Measurements from ENCODE around the gene MED15.
A peak's percentile ranks its signal among the peaks of the same experiment; 100 is the strongest.
"Not testable (repeated sequence)": the region's sequence is repeated elsewhere in the genome, so short reads cannot be mapped to it uniquely, and the experiment has no call there.

MED15 gene

DNA sequence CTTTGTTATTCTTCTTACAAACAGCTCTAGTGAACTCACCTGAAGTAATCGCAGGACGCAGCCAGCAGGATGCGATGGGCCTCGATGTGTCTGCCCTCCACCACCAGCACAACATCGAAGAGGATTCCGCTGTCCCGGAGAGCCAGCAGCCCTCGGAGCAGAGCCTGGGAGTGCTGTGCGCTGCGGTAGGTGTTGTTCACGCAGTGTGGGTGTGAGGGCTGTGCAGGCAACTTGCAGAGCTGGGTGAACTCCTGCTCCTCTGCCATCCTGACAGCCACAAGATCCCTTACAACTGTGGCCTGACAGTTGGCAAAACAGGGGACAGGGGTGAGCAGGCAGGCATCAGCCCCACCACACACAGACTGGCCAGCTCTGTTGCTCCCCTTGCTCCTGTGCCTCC, 18.5 kb upstream of the MED15 start:
- Mint-ChIP-seq H3K4me3 (no peak overlapping the region), H3K27me3 (no peaks in the 10 kb centered on the region), H3K27ac (ENCODE audit: low read depth) (no peak overlapping the region), H3K36me3 (ENCODE audit: insufficient read depth) (peaks cover 10% of the 10 kb centered on the region), H3K4me1 (peaks cover 65% of the 10 kb centered on the region), H3K9me3 (no peaks in the 10 kb centered on the region)
- DNase-seq (ENCODE audit: low spot score in 2 of 2) (no peak), ATAC-seq (replicated peaks; ENCODE audit: extremely low read depth, poor library complexity, severe bottlenecking) (no peak)

DNA sequence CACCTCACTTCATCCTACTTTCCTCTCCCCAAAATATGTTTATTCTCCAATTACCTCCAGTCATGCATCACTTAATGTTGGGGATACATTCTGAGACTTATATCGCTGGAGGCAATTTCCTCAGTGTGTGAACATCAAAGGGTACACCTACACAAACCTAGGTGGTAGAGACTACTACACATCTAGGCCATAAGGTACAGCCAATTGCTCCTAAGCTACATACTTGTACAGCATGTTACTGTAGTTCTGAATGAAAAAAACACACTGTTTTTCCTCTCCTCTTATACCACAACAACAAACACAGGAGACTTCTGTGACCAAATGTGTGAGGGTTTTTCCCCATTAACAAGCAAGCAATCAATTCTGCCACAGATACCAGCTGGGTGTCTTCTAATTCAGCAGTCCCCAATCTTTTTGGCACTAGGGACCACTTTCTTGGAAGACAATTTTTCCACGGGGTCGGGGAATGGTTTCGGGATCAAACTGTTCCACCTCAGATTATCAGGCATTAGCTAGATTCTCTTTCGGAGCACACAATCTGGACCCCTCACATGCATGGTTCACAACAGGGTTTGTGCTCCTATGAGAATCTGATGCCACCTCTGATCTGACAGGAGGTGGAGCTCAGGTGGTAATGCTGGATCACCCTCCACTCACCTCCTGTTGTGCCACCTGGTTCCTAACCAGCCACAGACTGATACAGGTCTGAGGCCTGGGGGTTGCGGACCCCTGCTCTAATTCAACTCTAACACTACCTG, 17.0 kb upstream of the MED15 start:
- H3K27ac Mint-ChIP-seq (ENCODE audit: low read depth) = peak overlapping the region; percentile 19
- peaks cover 67% of the 10 kb centered on the region for H3K4me1 Mint-ChIP-seq
- DNase-seq (ENCODE audit: low spot score in 2 of 2) = no peak
- no peaks in the 10 kb centered on the region for H3K27me3 Mint-ChIP-seq
- peaks cover 8% of the 10 kb centered on the region for H3K36me3 Mint-ChIP-seq (ENCODE audit: insufficient read depth)
- ATAC-seq (replicated peaks; ENCODE audit: extremely low read depth, poor library complexity, severe bottlenecking) = no peak
- H3K9me3 Mint-ChIP-seq = no peaks in the 10 kb centered on the region
- no peak overlapping the region for H3K4me3 Mint-ChIP-seq

- H3K27me3 Mint-ChIP-seq = no peaks in the 10 kb centered on the region
- no peak for ATAC-seq (replicated peaks; ENCODE audit: extremely low read depth, poor library complexity, severe bottlenecking)
- no peaks in the 10 kb centered on the region for H3K9me3 Mint-ChIP-seq
- DNase-seq (ENCODE audit: low spot score in 2 of 2) = no peak
- no peak overlapping the region for H3K4me3 Mint-ChIP-seq
- no peak overlapping the region for H3K27ac Mint-ChIP-seq (ENCODE audit: low read depth)
- H3K36me3 Mint-ChIP-seq (ENCODE audit: insufficient read depth) = peaks cover 8% of the 10 kb centered on the region
- H3K4me1 Mint-ChIP-seq = peaks cover 65% of the 10 kb centered on the region
These were observed 16.5 kb upstream of the MED15 start for GRCh38 chr22:20490941-20491307.

DNA sequence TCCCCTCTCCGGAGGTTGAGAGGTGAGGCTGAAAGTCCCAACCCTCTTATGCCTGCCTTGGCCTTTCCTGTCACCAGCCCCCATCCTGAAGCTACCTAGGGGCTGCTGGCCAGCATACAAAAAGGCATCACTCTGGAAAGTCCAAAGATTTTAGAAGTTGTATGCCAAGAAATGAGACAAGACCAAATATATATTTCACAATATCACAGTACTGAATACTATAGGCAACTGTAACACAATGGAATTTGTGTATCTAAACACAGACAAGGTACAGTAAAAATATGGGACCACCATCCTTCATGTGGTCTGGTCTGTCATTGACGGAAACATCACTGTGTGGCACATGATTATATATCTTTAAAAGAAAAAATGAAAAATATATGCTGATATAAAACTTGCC, 16.1 kb upstream of the MED15 start:
- Mint-ChIP-seq H3K27ac (ENCODE audit: low read depth) (no peak overlapping the region), H3K9me3 (no peaks in the 10 kb centered on the region), H3K36me3 (ENCODE audit: insufficient read depth) (peaks cover 8% of the 10 kb centered on the region), H3K4me3 (no peak overlapping the region), H3K4me1 (peaks cover 62% of the 10 kb centered on the region), H3K27me3 (no peaks in the 10 kb centered on the region)
- ATAC-seq (replicated peaks; ENCODE audit: extremely low read depth, poor library complexity, severe bottlenecking) (no peak), DNase-seq (ENCODE audit: low spot score in 2 of 2) (no peak)

DNA sequence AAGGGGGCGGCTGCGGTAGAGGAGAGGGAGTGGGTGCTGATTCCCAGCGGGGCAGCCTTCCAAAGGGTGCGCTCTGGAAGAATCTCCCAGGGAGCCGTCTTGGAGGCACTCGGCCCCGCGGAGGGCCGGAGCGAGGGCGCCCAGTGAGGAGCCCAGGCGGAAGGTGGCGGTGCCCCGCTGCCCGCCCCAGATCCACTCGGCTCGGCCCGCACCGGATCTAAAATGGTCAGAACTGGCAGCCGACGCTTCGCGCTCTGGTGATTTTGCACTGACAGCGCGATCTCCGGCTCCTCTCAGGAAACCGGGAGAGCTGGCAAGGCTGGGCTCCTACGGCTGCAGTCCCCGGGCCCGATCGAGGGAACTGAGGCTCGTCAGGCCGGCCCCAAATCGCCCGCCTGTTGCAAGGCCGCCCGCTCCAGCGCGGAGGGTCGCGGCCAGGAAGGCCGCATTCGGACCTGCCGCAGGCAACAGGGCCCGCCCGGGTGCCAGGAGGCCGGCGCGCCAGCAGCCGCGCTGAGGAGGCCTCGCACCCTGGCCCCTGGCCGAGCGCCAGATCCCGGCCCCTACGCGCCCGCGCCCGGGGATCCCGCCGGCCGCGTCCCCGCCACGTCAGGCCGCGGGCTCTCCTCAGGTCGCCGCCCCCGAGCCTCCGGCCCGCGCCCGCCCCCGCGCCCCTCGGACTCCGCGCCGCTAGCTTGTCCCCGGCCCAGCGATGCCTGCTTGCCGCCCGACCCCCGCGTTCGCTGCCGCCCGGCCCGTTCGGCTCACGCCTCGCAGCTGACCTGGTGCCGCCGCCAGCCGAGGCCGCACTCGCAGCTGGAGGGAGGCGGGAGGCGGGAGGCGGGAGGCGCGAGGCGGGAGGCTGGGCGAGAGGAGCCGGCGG, 12.2 kb upstream of the MED15 start, which contains the start of gene KLHL22:
Gene KLHL22, minus strand, starts transcription at position 818 of the 883 bp plus-strand sequence. CDS start 6,584 bp downstream, outside the sequence.
- H3K27me3 Mint-ChIP-seq = no peaks in the 10 kb centered on the region
- H3K27ac Mint-ChIP-seq (ENCODE audit: low read depth) = peak within 1 kb of the TSS; percentile 94
- no peaks in the 10 kb centered on the region for H3K9me3 Mint-ChIP-seq
- peak within 1 kb of the TSS; percentile 95 for H3K4me3 Mint-ChIP-seq
- peak; percentile 5 for ATAC-seq (replicated peaks; ENCODE audit: extremely low read depth, poor library complexity, severe bottlenecking)
- no peak for DNase-seq (ENCODE audit: low spot score in 2 of 2)
- H3K36me3 Mint-ChIP-seq (ENCODE audit: insufficient read depth) = peaks cover 3% of the 10 kb centered on the region
- peaks cover 46% of the 10 kb centered on the region for H3K4me1 Mint-ChIP-seq

GRCh38 chr22:20495861-20496681, 11.3 kb upstream of the MED15 start:
- ATAC-seq (replicated peaks; ENCODE audit: extremely low read depth, poor library complexity, severe bottlenecking) = peak; percentile 98
- peak overlapping the region; percentile 95 for H3K4me3 Mint-ChIP-seq
- H3K27ac Mint-ChIP-seq (ENCODE audit: low read depth) = peak overlapping the region; percentile 94
- peaks cover 38% of the 10 kb centered on the region for H3K4me1 Mint-ChIP-seq
- H3K36me3 Mint-ChIP-seq (ENCODE audit: insufficient read depth) = peaks cover 3% of the 10 kb centered on the region
- DNase-seq (ENCODE audit: low spot score in 2 of 2) = peak; percentile 80 to 89
- no peaks in the 10 kb centered on the region for H3K27me3 Mint-ChIP-seq
- no peaks in the 10 kb centered on the region for H3K9me3 Mint-ChIP-seq

DNA sequence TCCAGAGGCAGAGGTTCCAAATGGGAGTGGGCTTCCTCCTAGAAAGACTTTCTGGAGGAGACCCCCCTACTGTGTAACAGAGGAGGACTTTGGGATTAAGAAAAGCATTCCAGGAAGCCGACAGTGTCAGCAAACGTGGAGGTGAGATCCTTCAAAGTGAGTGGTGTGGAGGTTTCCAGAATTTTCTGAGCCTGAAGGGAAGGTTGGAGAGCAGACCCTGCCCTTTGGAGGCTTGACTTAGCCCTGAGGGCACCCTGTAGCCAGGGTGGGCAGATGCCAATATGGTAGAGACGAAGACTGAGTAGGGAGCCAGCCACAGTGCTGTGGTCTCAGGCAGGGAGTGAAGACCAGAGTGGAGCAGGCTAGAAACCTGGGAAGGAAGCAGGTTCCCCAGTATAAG, 10.0 kb upstream of the MED15 start:
- peaks cover 27% of the 10 kb centered on the region for H3K4me1 Mint-ChIP-seq
- peak overlapping the region; percentile 94 for H3K27ac Mint-ChIP-seq (ENCODE audit: low read depth)
- no peaks in the 10 kb centered on the region for H3K27me3 Mint-ChIP-seq
- DNase-seq (ENCODE audit: low spot score in 2 of 2) (no peak), ATAC-seq (replicated peaks; ENCODE audit: extremely low read depth, poor library complexity, severe bottlenecking) (no peak)
- peak overlapping the region; percentile 19 for H3K4me3 Mint-ChIP-seq
- H3K9me3 Mint-ChIP-seq = no peaks in the 10 kb centered on the region
- H3K36me3 Mint-ChIP-seq (ENCODE audit: insufficient read depth) = peaks cover 6% of the 10 kb centered on the region

DNA sequence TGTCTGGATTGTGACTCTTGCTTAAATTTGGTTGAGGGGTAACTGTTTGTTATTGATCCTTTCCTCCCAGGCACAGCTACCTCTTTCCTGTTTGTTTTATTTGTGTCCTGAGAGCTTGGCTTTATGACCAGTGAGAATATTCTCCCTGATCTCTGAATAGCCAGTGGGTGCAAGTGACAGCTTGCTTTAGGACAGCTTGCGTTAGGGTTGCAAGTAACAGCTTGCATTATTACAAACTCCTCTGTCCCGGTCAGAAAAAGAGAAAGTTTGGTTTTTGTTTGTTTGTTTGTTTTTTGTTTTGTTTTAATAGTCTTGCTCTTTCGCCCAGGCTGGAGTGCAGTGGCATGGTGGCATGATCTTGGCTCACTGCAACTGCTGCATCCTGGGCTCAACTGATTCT, 8.5 kb upstream of the MED15 start:
- H3K4me3 Mint-ChIP-seq = no peak overlapping the region

GRCh38 chr22:20499769-20500168, 7.6 kb upstream of the MED15 start:
- ATAC-seq (replicated peaks; ENCODE audit: extremely low read depth, poor library complexity, severe bottlenecking) (no peak), DNase-seq (ENCODE audit: low spot score in 2 of 2) (no peak)
- H3K27ac Mint-ChIP-seq (ENCODE audit: low read depth) = no peak overlapping the region
- peaks cover 5% of the 10 kb centered on the region for H3K36me3 Mint-ChIP-seq (ENCODE audit: insufficient read depth)
- H3K4me1 Mint-ChIP-seq = peaks cover 15% of the 10 kb centered on the region
- H3K27me3 Mint-ChIP-seq = no peaks in the 10 kb centered on the region
- no peaks in the 10 kb centered on the region for H3K9me3 Mint-ChIP-seq
- no peak overlapping the region for H3K4me3 Mint-ChIP-seq

More for the DNA sequence above, 8.5 kb upstream of the MED15 start:
- Mint-ChIP-seq H3K36me3 (ENCODE audit: insufficient read depth) (peaks cover 5% of the 10 kb centered on the region), H3K27me3 (no peaks in the 10 kb centered on the region), H3K9me3 (no peaks in the 10 kb centered on the region), H3K27ac (ENCODE audit: low read depth) (no peak overlapping the region), H3K4me1 (peaks cover 20% of the 10 kb centered on the region)
- no peak for ATAC-seq (replicated peaks; ENCODE audit: extremely low read depth, poor library complexity, severe bottlenecking)
- DNase-seq (ENCODE audit: low spot score in 2 of 2) = no peak

DNA sequence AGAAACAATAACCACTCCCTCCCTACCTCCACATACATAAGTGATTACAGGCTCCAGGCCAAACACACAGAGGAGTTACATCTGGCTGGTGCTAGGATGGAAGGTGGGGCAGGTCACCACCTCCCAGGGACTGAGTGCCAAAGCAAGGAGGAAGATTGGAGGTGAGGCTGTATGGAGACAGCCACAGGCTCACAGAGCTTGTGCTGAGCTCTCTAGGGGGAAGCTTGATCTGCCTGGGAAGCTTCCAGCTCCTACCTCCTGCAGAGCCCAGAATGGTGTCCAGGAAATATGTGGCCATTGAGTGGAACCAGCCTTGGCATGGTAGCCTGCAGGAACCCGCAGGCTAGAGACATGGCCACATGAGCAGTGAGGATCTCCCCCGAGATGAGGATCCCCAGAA, 3.6 kb upstream of the MED15 start:
- Mint-ChIP-seq H3K4me3 (no peak overlapping the region), H3K36me3 (ENCODE audit: insufficient read depth) (peaks cover 17% of the 10 kb centered on the region), H3K4me1 (peaks cover 19% of the 10 kb centered on the region), H3K27ac (ENCODE audit: low read depth) (no peak overlapping the region), H3K9me3 (no peaks in the 10 kb centered on the region), H3K27me3 (no peaks in the 10 kb centered on the region)
- ATAC-seq (replicated peaks; ENCODE audit: extremely low read depth, poor library complexity, severe bottlenecking) = no peak
- no peak for DNase-seq (ENCODE audit: low spot score in 2 of 2)

GRCh38 chr22:20504293-20504922, 3.0 kb upstream of the MED15 start:
- not testable (repeated sequence) for ATAC-seq (replicated peaks; ENCODE audit: extremely low read depth, poor library complexity, severe bottlenecking); H3K27me3 Mint-ChIP-seq; DNase-seq (ENCODE audit: low spot score in 2 of 2); H3K4me3 Mint-ChIP-seq; H3K9me3 Mint-ChIP-seq; H3K27ac Mint-ChIP-seq (ENCODE audit: low read depth)
- peaks cover 25% of the 10 kb centered on the region for H3K4me1 Mint-ChIP-seq
- peaks cover 21% of the 10 kb centered on the region for H3K36me3 Mint-ChIP-seq (ENCODE audit: insufficient read depth)

Data from central memory CD8-positive, alpha-beta T cell (primary cell).